GM23338 (cell line): Measurements from ENCODE around the gene NRF1. TPM values are rescaled to one million over a fixed set of nuclear protein-coding genes. Genes with fewer than 3 reads are reported as not detected.

Experiments used
- ATAC-seq: fragments of 200-7000 bp; cut with Tn5 transposase; 3 replicates; pipeline ENCODE4 v1.9.1; 2020
- DNase-seq: peaks from one replicate; pipeline ENCODE4 v3.0.0-alpha.2; 2015; ENCODE audit warnings: low spot score
- H2AFZ ChIP-seq: fragments of 200-600 bp; sonication (generic); 2 replicates; pipeline ENCODE4 v1.8.0; 2016; ENCODE audit warnings: antibody characterized with exemption, mild to moderate bottlenecking, moderate library complexity
- H3F3A ChIP-seq: fragments of 200-600 bp; sonication (generic); replicated peaks from 2 replicates; pipeline ENCODE4 v1.8.0; 2017; ENCODE audit warnings: antibody characterized with exemption, mixed run types, low read depth
- H3K27ac ChIP-seq: fragments of 200-600 bp; sonication (generic); 2 replicates; pipeline ENCODE4 v1.6.1; 2016; ENCODE audit warnings: low read depth
- H3K27me3 ChIP-seq: fragments of 200-600 bp; sonication (generic); 2 replicates; pipeline ENCODE4 v1.8.0; 2016; ENCODE audit warnings: mild to moderate bottlenecking, mixed run types, moderate library complexity; ENCODE audit not compliant: insufficient read depth
- H3K36me3 ChIP-seq: fragments of 200-600 bp; sonication (generic); 2 replicates; pipeline ENCODE4 v1.8.0; 2016; ENCODE audit warnings: mild to moderate bottlenecking; ENCODE audit not compliant: insufficient read depth
- H3K4me1 ChIP-seq: fragments of 200-600 bp; sonication (generic); 2 replicates; pipeline ENCODE4 v1.8.0; 2016; ENCODE audit warnings: mild to moderate bottlenecking, moderate library complexity; ENCODE audit not compliant: insufficient read depth
- H3K4me2 ChIP-seq: fragments of 200-600 bp; sonication (generic); 2 replicates; pipeline ENCODE4 v1.7.1; 2017; ENCODE audit warnings: mixed run types
- H3K4me3 ChIP-seq: fragments of 200-600 bp; sonication (generic); 2 replicates; pipeline ENCODE4 v1.6.1; 2016; ENCODE audit warnings: mixed run types
- H3K79me2 ChIP-seq: fragments of 200-600 bp; sonication (generic); replicated peaks from 2 replicates; pipeline ENCODE4 v1.8.0; 2017; ENCODE audit warnings: mild to moderate bottlenecking; ENCODE audit not compliant: insufficient read depth
- H3K9me2 ChIP-seq: fragments of 200-600 bp; sonication (generic); 2 replicates; pipeline ENCODE4 v1.8.0; 2017; ENCODE audit not compliant: insufficient read depth
- H4K20me1 ChIP-seq: fragments of 200-600 bp; sonication (generic); replicated peaks from 2 replicates; pipeline ENCODE4 v1.8.0; 2017; ENCODE audit warnings: mild to moderate bottlenecking; ENCODE audit not compliant: insufficient read depth
- H3K27ac Mint-ChIP-seq: 2 replicates; pipeline ENCODE4 v1.8.0; 2020; ENCODE audit warnings: inconsistent platforms, mild to moderate bottlenecking, moderate library complexity, mixed read lengths
- H3K27me3 Mint-ChIP-seq: 3 replicates; pipeline ENCODE4 v1.8.0; 2022; ENCODE audit warnings: low read depth, mild to moderate bottlenecking, moderate library complexity, mixed read lengths, inconsistent platforms; ENCODE audit not compliant: insufficient read depth, poor library complexity
- H3K36me3 Mint-ChIP-seq: 3 replicates; pipeline ENCODE4 v1.8.0; 2021; ENCODE audit warnings: low read depth, mild to moderate bottlenecking, inconsistent platforms, moderate library complexity, mixed read lengths
- H3K4me1 Mint-ChIP-seq: 3 replicates; pipeline ENCODE4 v1.8.0; 2020; ENCODE audit warnings: mild to moderate bottlenecking, inconsistent platforms, mixed read lengths
- H3K4me3 Mint-ChIP-seq: 3 replicates; pipeline ENCODE4 v1.8.0; 2021; ENCODE audit warnings: moderate library complexity, mild to moderate bottlenecking, inconsistent platforms, mixed read lengths
- H3K9me3 Mint-ChIP-seq: 3 replicates; pipeline ENCODE4 v1.8.0; 2020; ENCODE audit warnings: moderate library complexity, mild to moderate bottlenecking, inconsistent platforms, mixed read lengths
- ETS1 ChIP-seq: IDR thresholded peaks from 2 replicates; pipeline ENCODE4 v1.6.1; 2016; ENCODE audit warnings: antibody characterized with exemption
- EZH2 ChIP-seq: fragments of 200-600 bp; sonication (generic); IDR thresholded peaks from one replicate; pipeline ENCODE4 v1.8.0; 2017; ENCODE audit warnings: antibody characterized with exemption, mild to moderate bottlenecking, low read depth; ENCODE audit not compliant: unreplicated experiment
- JUNB ChIP-seq: IDR thresholded peaks from one replicate; pipeline ENCODE4 v1.6.1; 2016; ENCODE audit warnings: antibody characterized with exemption; ENCODE audit not compliant: unreplicated experiment
- NANOG ChIP-seq: IDR thresholded peaks from 2 replicates; pipeline ENCODE4 v1.6.1; 2016; ENCODE audit warnings: antibody characterized with exemption, borderline replicate concordance
- STAT1 ChIP-seq: IDR thresholded peaks from one replicate; pipeline ENCODE4 v1.6.1; 2016; ENCODE audit warnings: antibody characterized with exemption; ENCODE audit not compliant: unreplicated experiment
- ZNF114 ChIP-seq: fragments of 250-450 bp; sonication (Bioruptor Pico); IDR thresholded peaks from 2 replicates; pipeline ENCODE4 v1.5.0; 2020; ENCODE audit warnings: mild to moderate bottlenecking, moderate library complexity
- ZNF331 ChIP-seq: fragments of 250-450 bp; sonication (Bioruptor Pico); IDR thresholded peaks from 2 replicates; pipeline ENCODE4 v1.5.0; 2020; ENCODE audit warnings: low read depth, mild to moderate bottlenecking, moderate library complexity
- ZNF462 ChIP-seq: fragments of 250-450 bp; sonication (Bioruptor Pico); IDR thresholded peaks from 2 replicates; pipeline ENCODE4 v1.5.0; 2020; ENCODE audit warnings: mild to moderate bottlenecking, moderate library complexity
- polyA plus RNA-seq: library from polyadenylated mRNA; unstranded; fragments of >200 nt; fragmentation: Nextera tagmentation; extraction: Ambion mirVana; gene quantifications from 2 replicates; pipeline ENCODE4 v1.2.1, GENCODE V29; 2016
- total RNA-seq: library from RNA; depleted of rRNA; stranded (reverse); fragments of >200 nt; shearing (Covaris generic); gene quantifications from 2 replicates; pipeline ENCODE4 v1.2.3, GENCODE V29; 2014

The NRF1 gene
- total and polyA plus RNA-seq, 2 experiments from 2014 or later: 5.3 to 24.6 TPM

DNA sequence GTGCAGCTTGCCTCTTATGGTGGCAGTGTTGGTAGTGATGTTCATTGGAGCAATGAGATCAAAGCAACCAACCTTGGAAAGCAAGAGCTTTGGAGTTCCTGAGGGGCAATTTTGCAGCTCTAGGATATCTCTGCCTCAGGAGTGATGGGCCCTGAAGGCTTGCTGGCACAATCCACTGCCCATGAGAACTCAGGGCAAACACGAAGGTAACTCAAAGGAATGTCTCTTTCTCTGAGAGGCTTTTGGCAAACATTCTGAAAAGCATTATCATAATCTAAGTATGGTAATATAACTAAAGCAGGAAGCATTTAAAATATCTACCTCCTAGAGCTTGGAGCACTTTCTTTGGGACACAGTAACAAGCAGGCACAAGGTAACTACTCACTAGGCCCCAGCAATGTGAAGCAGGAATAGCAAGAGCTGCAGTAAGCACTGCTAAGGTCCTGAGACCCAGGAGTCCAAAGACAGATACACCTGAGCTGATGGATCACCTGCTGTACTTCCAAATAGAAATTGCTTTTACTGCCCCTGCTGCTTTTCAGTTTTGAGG is 103.1 kb downstream of the NRF1 start (continued):
- TF ChIP-seq ZNF462 (CRISPR knock-in tag): no peak

DNA sequence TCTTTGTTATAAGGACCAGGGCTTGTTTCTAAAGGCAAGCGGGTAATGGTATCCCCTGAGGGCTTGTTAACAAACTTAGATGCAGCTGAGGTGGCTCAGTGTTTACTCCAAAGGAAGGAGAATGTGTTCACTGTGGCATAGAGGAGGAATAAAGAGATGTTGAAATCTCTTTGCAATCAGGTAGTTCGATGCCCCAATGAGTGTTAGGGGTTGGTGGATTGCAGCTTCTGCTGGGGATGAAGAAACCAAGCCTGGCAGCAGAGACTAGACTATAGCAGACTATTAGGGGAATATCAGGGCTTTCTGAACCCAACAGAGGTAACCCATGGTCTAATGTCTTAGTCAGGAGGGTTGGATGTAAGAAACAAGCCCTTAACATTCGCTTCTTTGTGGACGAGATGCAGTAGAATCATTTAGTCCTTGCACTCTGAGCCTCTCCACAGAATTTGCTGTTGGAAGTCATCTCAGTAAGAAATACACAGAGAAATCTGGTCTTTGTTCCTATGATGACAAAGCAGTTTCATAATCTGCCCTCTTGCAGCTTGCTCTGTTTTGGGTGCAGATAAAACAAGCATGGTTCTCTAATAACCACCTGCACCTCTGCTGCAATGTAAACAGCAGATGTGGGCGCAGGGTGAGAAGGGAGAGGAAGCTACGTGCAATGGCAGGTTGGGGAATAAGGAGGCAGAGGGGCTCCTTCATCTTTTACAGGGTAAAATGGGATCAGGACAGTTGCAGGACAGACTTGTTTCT is 108.6 kb downstream of the NRF1 start:
- no peaks in the 10 kb centered on the region for H3K9me2 ChIP-seq
- no peaks in the 10 kb centered on the region for H3K4me1 Mint-ChIP-seq
- no peak overlapping the region for H3K4me3 ChIP-seq
- H3K9me3 Mint-ChIP-seq: no peaks in the 10 kb centered on the region
- no peaks in the 10 kb centered on the region for H3K79me2 ChIP-seq
- peaks cover 2% of the 10 kb centered on the region for H3K27me3 Mint-ChIP-seq
- TF ChIP-seq ZNF114 (CRISPR knock-in tag): no peak
- no peaks in the 10 kb centered on the region for H3K27me3 ChIP-seq
- H3F3A ChIP-seq: no peaks in the 10 kb centered on the region
- peak overlapping the region; percentile 14; the same call in 1 of the 2 replicates for H3K27ac ChIP-seq
- H3K4me3 Mint-ChIP-seq: no peak overlapping the region
- no peak for ATAC-seq
- peaks cover 28% of the 10 kb centered on the region for H3K36me3 ChIP-seq
- peaks cover 6% of the 10 kb centered on the region; the same call in 1 of the 2 replicates for H4K20me1 ChIP-seq
- H2AFZ ChIP-seq: no peak overlapping the region
- no peaks in the 10 kb centered on the region for H3K4me1 ChIP-seq
- no peak overlapping the region for H3K4me2 ChIP-seq
- H3K36me3 Mint-ChIP-seq: peaks cover 54% of the 10 kb centered on the region
- H3K27ac Mint-ChIP-seq: peak overlapping the region; percentile 86
- no peak for DNase-seq

- DNase-seq (no peak), ATAC-seq (no peak)
- Mint-ChIP-seq H3K4me1 (no peaks in the 10 kb centered on the region), H3K27me3 (peaks cover 2% of the 10 kb centered on the region), H3K4me3 (no peak overlapping the region), H3K9me3 (no peaks in the 10 kb centered on the region), H3K36me3 (peaks cover 51% of the 10 kb centered on the region), H3K27ac (no peak overlapping the region)
- no peak overlapping the region for H3K4me3 ChIP-seq
- no peaks in the 10 kb centered on the region for H3K79me2 ChIP-seq
- H3K4me2 ChIP-seq: no peak overlapping the region
- H3K4me1 ChIP-seq: no peaks in the 10 kb centered on the region
- H4K20me1 ChIP-seq: peaks cover 6% of the 10 kb centered on the region; the same call in 1 of the 2 replicates
- H3K9me2 ChIP-seq: no peaks in the 10 kb centered on the region
- no peaks in the 10 kb centered on the region for H3F3A ChIP-seq
- H3K27ac ChIP-seq: no peak overlapping the region
- no peak overlapping the region for H2AFZ ChIP-seq
- peaks cover 22% of the 10 kb centered on the region for H3K36me3 ChIP-seq
- no peaks in the 10 kb centered on the region for H3K27me3 ChIP-seq
- no peak for TF ChIP-seq EZH2
- no peak for TF ChIP-seq JUNB
- TF ChIP-seq NANOG: no peak
- TF ChIP-seq STAT1: no peak
- TF ChIP-seq ETS1: no peak
- no peak for TF ChIP-seq ZNF331 (CRISPR knock-in tag)
These were observed 109.5 kb downstream of the NRF1 start for GRCh38 chr7:129721068-129721467.
